H54 (cell line): ENCODE results near the gene TRNP1.

ENCODE experiments used
- DNase-seq: peaks from one replicate; pipeline ENCODE4 v3.0.0; 2011; ENCODE audit warnings: low spot score, mixed read lengths; ENCODE audit not compliant: insufficient read length
- FAIRE-seq: peaks from 3 replicates; lab custom pipeline; 2011; peaks lifted over from hg19 to GRCh38; lab: Jason Lieb, UNC
- POLR2A ChIP-seq: IDR thresholded peaks from 2 replicates; pipeline ENCODE4 v1.6.1; 2011; ENCODE audit warnings: low read depth, mild to moderate bottlenecking, low read length

TRNP1 gene

DNA sequence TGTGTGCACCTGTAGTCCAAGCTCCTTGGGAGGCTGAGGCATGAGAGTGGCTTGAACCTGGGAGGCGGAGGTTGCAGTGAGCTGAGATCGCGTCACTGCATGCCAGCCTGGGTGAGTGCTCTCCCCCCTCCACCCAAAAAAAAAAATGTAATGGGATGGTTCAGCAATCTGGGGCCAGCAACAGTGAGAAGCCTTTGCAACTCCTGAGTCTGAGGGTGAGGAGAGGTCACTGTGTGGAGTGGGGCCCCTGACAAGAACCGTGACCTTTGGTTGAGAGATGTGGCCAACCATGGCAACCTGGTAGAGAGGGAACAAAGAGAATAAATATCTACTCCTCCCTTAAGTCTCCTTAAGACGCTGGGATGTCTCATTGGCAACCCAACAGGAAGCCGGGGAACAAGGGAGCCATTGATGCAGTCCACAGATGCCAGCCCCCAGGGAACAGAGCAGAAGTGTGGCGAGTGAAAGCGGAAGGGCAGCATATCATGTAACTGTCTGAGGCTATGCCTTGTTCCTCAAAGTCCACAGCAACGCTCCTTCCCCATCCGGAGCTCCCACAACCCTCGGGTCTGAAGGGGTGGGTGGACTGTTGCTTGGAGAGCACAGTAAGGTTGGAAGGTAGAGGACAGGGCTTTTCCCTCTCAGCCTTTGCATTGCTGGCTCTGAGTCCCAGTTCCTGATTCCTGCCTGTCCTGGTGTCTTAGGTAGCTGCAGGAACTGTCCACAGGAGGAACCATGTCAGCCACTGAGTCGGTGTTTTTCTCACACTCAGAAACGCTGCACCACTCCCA lies 8.3 kb downstream of the TRNP1 start:
- FAIRE-seq (no peak), DNase-seq (no peak)
- no peak for TF ChIP-seq POLR2A

GRCh38 chr1:27003745-27004470 lies 10.4 kb downstream of the TRNP1 start:
- DNase-seq (no peak), FAIRE-seq (no peak)
- no peak for TF ChIP-seq POLR2A

- FAIRE-seq (no peak), DNase-seq (no peak)
- no peak for TF ChIP-seq POLR2A
Measured at GRCh38 chr1:27004471-27005165, 11.1 kb downstream of the TRNP1 start.

DNA sequence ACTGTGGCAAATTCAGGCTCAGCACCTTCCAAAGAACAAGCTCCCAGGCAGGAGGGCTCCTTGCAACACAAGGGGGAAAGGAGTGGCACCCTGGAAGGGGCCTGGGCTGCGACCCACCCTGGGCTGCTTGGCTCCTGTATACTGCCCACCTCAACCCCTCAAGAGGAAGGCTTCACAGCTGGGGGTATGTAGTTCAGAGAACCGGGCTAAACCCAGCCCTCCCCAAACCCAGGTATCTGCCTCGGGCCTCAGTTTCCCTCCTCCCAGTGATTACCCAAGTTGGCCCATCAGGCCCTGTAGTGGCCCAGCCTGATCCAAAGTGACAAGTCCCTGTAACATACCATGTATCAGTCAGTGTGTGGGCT lies 11.7 kb downstream of the TRNP1 start:
- FAIRE-seq (no peak), DNase-seq (no peak)
- no peak for TF ChIP-seq POLR2A

GRCh38 chr1:27005648-27006496 lies 12.4 kb downstream of the TRNP1 start:
- FAIRE-seq, result no peak
- DNase-seq, result no peak
- no peak for TF ChIP-seq POLR2A

GRCh38 chr1:27006683-27007082 lies 13.2 kb downstream of the TRNP1 start:
- FAIRE-seq (no peak), DNase-seq (no peak)
- no peak for TF ChIP-seq POLR2A

DNA sequence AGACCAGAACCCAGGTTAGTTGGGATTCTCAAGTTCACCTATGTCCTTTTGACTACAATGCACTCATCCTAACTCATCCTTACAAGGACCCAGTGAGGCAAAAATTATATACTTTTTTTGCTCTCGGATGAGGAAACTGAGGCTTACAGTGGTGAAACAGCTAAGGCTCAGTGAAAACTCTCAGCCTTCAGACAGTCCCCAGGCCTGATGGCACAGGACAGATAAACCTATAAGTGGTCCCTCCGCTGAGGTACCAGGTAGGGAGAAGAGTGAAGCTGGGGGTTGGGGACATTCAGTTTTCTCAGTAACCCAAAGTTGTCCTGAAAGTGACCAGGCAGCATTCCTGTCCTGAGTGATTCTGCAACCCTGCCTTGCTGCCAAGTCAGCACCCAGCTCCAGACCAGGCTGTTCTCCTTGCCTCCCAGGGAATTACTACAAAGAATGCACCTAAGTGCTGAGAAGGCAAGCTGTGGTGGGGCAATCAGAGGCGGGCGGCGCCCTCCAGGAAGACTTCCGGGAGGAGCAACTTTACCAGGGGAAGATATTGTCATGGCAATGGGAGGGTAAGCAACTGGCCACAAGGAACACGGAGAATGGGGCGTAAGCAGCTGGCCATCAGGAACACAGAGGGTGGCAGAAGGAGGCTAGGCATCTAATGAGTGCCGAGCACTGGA lies 14.6 kb downstream of the TRNP1 start:
- DNase-seq (no peak), FAIRE-seq (no peak)
- no peak for TF ChIP-seq POLR2A

GRCh38 chr1:27009601-27010197 lies 16.2 kb downstream of the TRNP1 start:
- DNase-seq (no peak), FAIRE-seq (no peak)
- TF ChIP-seq POLR2A, result no peak

GRCh38 chr1:27010226-27010994 lies 16.9 kb downstream of the TRNP1 start:
- no peak for TF ChIP-seq POLR2A
- DNase-seq, result no peak
- no peak for FAIRE-seq

- DNase-seq, result peak; percentile 84
- peak; percentile 38 for FAIRE-seq
- TF ChIP-seq POLR2A, result no peak
Measured at GRCh38 chr1:27011058-27011764, 17.7 kb downstream of the TRNP1 start.

GRCh38 chr1:27011976-27012563 lies 18.6 kb downstream of the TRNP1 start:
- FAIRE-seq (no peak), DNase-seq (no peak)
- TF ChIP-seq POLR2A, result no peak
